HepG2 (cell line): Measurements from ENCODE around the gene FALEC. TPM values are rescaled to one million over a fixed set of nuclear protein-coding genes. Genes with fewer than 3 reads are reported as not detected.

Experiments
- ARNT2 ChIP-seq: sonication (generic); formaldehyde crosslinking; IDR thresholded peaks from 2 replicates; pipeline ENCODE4 v1.8.0; 2022; ENCODE audit warnings: mild to moderate bottlenecking, low read depth, missing genetic modification reagents, moderate library complexity
- CBFB ChIP-seq: sonication (generic); formaldehyde crosslinking; IDR thresholded peaks from 2 replicates; pipeline ENCODE4 v1.4.0; 2020; ENCODE audit warnings: missing genetic modification reagents
- ERF ChIP-seq: IDR thresholded peaks from 2 replicates; pipeline ENCODE4 v1.6.1; 2018; ENCODE audit warnings: missing biosample characterization, missing genetic modification reagents
- FOXM1 ChIP-seq: sonication (generic); formaldehyde crosslinking; IDR thresholded peaks from 2 replicates; pipeline ENCODE4 v1.5.0; 2020; ENCODE audit warnings: missing genetic modification reagents
- GLI4 ChIP-seq: sonication (generic); formaldehyde crosslinking; IDR thresholded peaks from 2 replicates; pipeline ENCODE4 v1.5.1; 2020; ENCODE audit warnings: missing genetic modification reagents, mild to moderate bottlenecking, moderate library complexity, borderline replicate concordance
- HNRNPUL1 ChIP-seq: fragments of 200-400 bp; formaldehyde crosslinking; IDR thresholded peaks from 2 replicates; pipeline ENCODE4 v1.6.1; 2017; ENCODE audit warnings: low read depth, mild to moderate bottlenecking, low read length, moderate library complexity
- LCORL ChIP-seq, 2 experiments: fragments of 450-650 bp in 1 of 2; sonication (generic) in 1 of 2; formaldehyde crosslinking in 1 of 2; IDR thresholded peaks; 2 replicates each; pipeline versions ENCODE4 v1.5.0 to v1.6.1; 2017 to 2020; ENCODE audit warnings: antibody characterized with exemption in 1 of 2, missing genetic modification reagents in 1 of 2
- MIER2 ChIP-seq: IDR thresholded peaks from 2 replicates; pipeline ENCODE4 v1.6.1; 2016; ENCODE audit warnings: missing biosample characterization, missing genetic modification reagents
- ONECUT2 ChIP-seq: sonication (generic); formaldehyde crosslinking; IDR thresholded peaks from 2 replicates; pipeline ENCODE4 v1.4.0; 2020; ENCODE audit warnings: missing genetic modification reagents
- RFXAP ChIP-seq: sonication (generic); formaldehyde crosslinking; IDR thresholded peaks from 2 replicates; pipeline ENCODE4 v1.4.0; 2020; ENCODE audit warnings: missing genetic modification reagents, borderline replicate concordance
- SOX13 ChIP-seq, 3 experiments: fragments of 450-650 bp in 1 of 3; sonication (generic) in 1 of 3; formaldehyde crosslinking in 1 of 3; IDR thresholded peaks in 2 of 3; conservative IDR thresholded peaks in 1 of 3; 2 replicates each; pipeline versions ENCODE4 v1.5.0 to v1.6.1; 2016 to 2020; ENCODE audit warnings: antibody characterized with exemption in 1 of 3, mild to moderate bottlenecking in 1 of 3, missing compliant biosample characterization in 1 of 3, missing genetic modification reagents in 1 of 3, moderate library complexity in 1 of 3
- ZBTB25 ChIP-seq: IDR thresholded peaks from 2 replicates; pipeline ENCODE4 v1.6.1; 2018; ENCODE audit warnings: missing genetic modification reagents
- ZNF124 ChIP-seq: sonication (generic); formaldehyde crosslinking; IDR thresholded peaks from 2 replicates; pipeline ENCODE4 v1.4.0; 2020; ENCODE audit warnings: missing genetic modification reagents
- ZNF326 ChIP-seq: sonication (generic); formaldehyde crosslinking; IDR thresholded peaks from 2 replicates; pipeline ENCODE4 v1.4.0; 2020; ENCODE audit warnings: missing genetic modification reagents, borderline replicate concordance
- ZNF556 ChIP-seq: sonication (generic); formaldehyde crosslinking; IDR thresholded peaks from 2 replicates; pipeline ENCODE4 v1.4.0; 2020; ENCODE audit warnings: mild to moderate bottlenecking, missing genetic modification reagents, borderline replicate concordance
- ZNF562 ChIP-seq: sonication (generic); formaldehyde crosslinking; IDR thresholded peaks from 2 replicates; pipeline ENCODE4 v1.8.0; 2022; ENCODE audit warnings: missing genetic modification reagents, borderline replicate concordance
- polyA plus RNA-seq, 8 experiments: library from polyadenylated mRNA; depleted of rRNA in 3 of 8; stranded (reverse) in 7 of 8; unstranded in 1 of 8; fragments of >200 nt; fragmentation: Illumina TruSeq in 4 of 8; extraction: Trizol in 4 of 8; gene quantifications; 2 replicates each; pipeline versions ENCODE4 v1.2.1 to v1.2.3, GENCODE V29; 2011 to 2016; ENCODE audit warnings: low read depth in 4 of 8, missing spikeins in 1 of 8, mixed read lengths in 1 of 8; ENCODE audit not compliant: insufficient read depth in 1 of 8
- total RNA-seq, 5 experiments: library from RNA; depleted of rRNA; stranded (reverse); fragments of >200 nt; fragmentation: Illumina TruSeq; extraction: Trizol; gene quantifications; 2 replicates each; pipeline ENCODE4 v1.2.3, GENCODE V29; 2016; ENCODE audit warnings: low read depth in 1 of 5
- TF ChIP-seq, protein P1 (sequence below): sonication (generic); formaldehyde crosslinking; IDR thresholded peaks from 2 replicates; pipeline ENCODE4 v1.8.0; 2022; ENCODE audit warnings: mild to moderate bottlenecking, missing genetic modification reagents, borderline replicate concordance
- TF ChIP-seq, protein P2 (sequence below): IDR thresholded peaks from 2 replicates; pipeline ENCODE4 v1.6.1; 2016; ENCODE audit warnings: missing biosample characterization, missing genetic modification reagents, low read depth
- TF ChIP-seq, protein P3 (sequence below): sonication (generic); formaldehyde crosslinking; IDR thresholded peaks from 2 replicates; pipeline ENCODE4 v1.8.1; 2022; ENCODE audit warnings: mild to moderate bottlenecking, missing genetic modification reagents

FALEC gene
- total and polyA plus RNA-seq, 2 of the 13 experiments (the other 11 are each of a cell fraction or from before 2014, with no cell fraction given): 0.33 to 0.71 TPM

DNA sequence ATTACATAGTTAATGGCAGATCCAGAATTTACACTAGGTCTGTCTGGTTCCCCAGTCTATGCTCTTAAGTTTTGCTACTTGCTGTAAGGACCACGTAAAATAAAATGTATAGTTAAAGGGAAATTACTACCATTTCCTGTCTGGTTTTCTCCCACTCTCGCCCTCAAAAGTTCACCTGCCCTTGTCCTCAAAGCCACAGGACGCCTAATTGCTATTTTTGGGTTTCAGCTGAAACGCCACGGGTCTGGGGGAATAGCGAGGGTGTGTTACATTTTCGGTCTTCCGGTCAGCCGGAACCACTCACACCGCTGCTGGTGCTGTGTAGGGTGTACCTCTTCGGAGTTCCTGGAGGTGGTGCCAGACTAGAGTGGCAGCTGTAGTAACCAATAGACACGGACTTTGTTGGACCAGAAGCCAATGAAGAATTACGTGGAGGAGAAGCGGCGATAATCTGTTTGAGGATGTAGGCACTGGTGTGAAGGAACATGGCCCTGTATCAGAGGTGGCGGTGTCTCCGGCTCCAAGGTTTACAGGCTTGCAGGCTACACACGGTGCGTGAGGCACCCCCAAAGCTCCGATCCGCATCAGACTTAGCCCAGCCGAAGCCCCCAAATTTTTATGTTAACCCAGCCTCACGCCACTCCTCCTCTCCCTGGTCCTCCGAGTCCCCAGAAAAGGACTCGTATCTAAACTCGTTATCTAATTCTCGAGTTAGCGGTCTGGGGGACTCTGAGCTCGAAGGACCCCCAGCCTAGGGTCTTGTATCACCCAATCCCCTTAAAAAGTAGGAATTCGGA, 28.4 kb upstream of the FALEC start, which contains the start of gene TARS2 (continued):
- TF ChIP-seq SOX13 (IDR thresholded peaks at IDR 0.05) (no peak), SOX13 (CRISPR knock-in tag; conservative IDR thresholded peaks at IDR 0.05 in 1 of 2, IDR thresholded peaks at IDR 0.05 in 1 of 2) (peak in 1 of 2 experiments; percentile 45; a peak in 1 of 4 replicates), HNRNPUL1 (no peak), ZNF556 (peak; percentile 85; the same call in 1 of the 2 replicates), ZNF326 (CRISPR knock-in tag) (no peak), RFXAP (CRISPR knock-in tag) (peak; percentile 83; the same call in 1 of the 2 replicates), ARNT2 (CRISPR knock-in tag) (peak; percentile 44; the same call in 1 of the 2 replicates), ZNF124 (CRISPR knock-in tag) (0 out of 2 replicates have a peak, but pooled peaks have one; percentile 44), ERF (CRISPR knock-in tag) (peak; percentile 76), MIER2 (CRISPR knock-in tag) (peak; percentile 58; the same call in 1 of the 2 replicates), ZBTB25 (peak; percentile 76; the same call in 1 of the 2 replicates), CBFB (CRISPR knock-in tag) (peak; percentile 87), FOXM1 (CRISPR knock-in tag) (no peak), GLI4 (no peak), LCORL (IDR thresholded peaks at IDR 0.05) (no peak), LCORL (CRISPR knock-in tag; IDR thresholded peaks at IDR 0.05) (peak; percentile 62; the same call in 1 of the 2 replicates), ONECUT2 (CRISPR knock-in tag) (no peak), ZNF562 (CRISPR knock-in tag) (no peak)
- TF ChIP-seq, protein P1, sequence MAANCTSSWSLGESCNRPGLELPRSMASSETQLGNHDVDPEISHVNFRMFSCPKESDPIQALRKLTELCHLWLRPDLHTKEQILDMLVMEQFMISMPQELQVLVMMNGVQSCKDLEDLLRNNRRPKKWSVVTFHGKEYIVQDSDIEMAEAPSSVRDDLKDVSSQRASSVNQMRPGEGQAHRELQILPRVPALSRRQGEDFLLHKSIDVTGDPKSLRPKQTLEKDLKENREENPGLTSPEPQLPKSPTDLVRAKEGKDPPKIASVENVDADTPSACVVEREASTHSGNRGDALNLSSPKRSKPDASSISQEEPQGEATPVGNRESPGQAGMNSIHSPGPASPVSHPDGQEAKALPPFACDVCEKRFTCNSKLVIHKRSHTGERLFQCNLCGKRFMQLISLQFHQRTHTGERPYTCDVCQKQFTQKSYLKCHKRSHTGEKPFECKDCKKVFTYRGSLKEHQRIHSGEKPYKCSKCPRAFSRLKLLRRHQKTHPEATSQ (CRISPR knock-in tag): peak; percentile 86
- TF ChIP-seq, protein P2, sequence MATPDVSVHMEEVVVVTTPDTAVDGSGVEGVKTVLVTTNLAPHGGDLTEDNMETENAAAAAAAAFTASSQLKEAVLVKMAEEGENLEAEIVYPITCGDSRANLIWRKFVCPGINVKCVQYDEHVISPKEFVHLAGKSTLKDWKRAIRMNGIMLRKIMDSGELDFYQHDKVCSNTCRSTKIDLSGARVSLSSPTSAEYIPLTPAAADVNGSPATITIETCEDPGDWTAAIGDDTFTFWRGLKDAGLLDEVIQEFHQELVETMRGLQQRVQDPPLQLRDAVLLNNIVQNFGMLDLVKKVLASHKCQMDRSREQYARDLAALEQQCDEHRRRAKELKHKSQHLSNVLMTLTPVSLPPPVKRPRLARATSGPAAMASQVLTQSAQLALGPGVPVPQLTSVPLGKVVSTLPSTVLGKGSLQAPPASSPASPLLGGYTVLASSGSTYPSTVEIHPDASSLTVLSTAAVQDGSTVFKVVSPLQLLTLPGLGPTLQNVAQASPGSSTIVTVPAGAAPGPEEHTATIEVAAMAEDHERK (CRISPR knock-in tag): peak; percentile 62
- TF ChIP-seq, protein P3, sequence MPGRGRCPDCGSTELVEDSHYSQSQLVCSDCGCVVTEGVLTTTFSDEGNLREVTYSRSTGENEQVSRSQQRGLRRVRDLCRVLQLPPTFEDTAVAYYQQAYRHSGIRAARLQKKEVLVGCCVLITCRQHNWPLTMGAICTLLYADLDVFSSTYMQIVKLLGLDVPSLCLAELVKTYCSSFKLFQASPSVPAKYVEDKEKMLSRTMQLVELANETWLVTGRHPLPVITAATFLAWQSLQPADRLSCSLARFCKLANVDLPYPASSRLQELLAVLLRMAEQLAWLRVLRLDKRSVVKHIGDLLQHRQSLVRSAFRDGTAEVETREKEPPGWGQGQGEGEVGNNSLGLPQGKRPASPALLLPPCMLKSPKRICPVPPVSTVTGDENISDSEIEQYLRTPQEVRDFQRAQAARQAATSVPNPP (CRISPR knock-in tag): no peak
